ENCODE results near the gene NAPA. TPM values are rescaled to one million over a fixed set of nuclear protein-coding genes. Genes with fewer than 3 reads are reported as not detected.

NAPA gene
- polyA plus RNA-seq, 3 donors = 77.5 to 135 (median 111) TPM

DNA sequence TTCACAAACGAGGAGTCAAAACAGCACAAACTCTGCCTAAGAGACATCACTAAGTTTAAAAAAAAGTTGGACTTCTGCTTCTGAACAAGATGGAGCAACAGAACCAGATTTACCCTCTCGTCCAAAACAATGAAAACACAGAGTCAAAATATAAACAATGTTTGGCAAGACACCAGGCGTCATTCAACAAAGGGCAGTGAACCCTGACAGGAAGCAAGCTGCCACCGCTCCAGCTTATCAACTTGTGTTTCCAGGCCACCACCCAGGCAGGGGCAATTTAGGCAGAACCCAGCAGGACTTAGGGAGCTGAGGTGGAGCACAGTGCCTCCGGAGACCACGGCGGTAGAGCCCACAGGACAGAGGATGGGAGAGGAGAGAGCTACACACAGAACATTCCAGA lies 8.6 kb upstream of the NAPA start:
- no peak overlapping the region for H2AFZ ChIP-seq (ENCODE audit: insufficient read depth, low read depth, low read length, poor library complexity, severe bottlenecking)
- H3K9me3 Mint-ChIP-seq = peaks cover 0 to 1% (median 0%) of the 10 kb centered on the region in 7 donors
- H3K9ac ChIP-seq (ENCODE audit: insufficient read depth, low read length, poor library complexity, severe bottlenecking) = peak overlapping the region; percentile 15
- no peaks in the 10 kb centered on the region for H3K79me2 ChIP-seq (ENCODE audit: insufficient read depth, low read length)
- TF ChIP-seq CTCF (IDR thresholded peaks at IDR 0.05) = no peak
- no peak overlapping the region for H3K4me3 ChIP-seq (replicated peaks in 1 of 3; ENCODE audit: low read depth in 2 of 3, low read length in 3 of 3)
- no peak for DNase-seq
- no peaks in the 10 kb centered on the region for H4K20me1 ChIP-seq (ENCODE audit: insufficient read depth, low read length)
- H3K27ac Mint-ChIP-seq = peak overlapping the region in 1 of 7 donors; percentile 37
- peaks cover 24 to 43% (median 36%) of the 10 kb centered on the region in 3 donors for H3K27me3 Mint-ChIP-seq (ENCODE audit: low read depth in 3 of 3)
- 44% methylated on average over 3 of the region's 7 CpGs for WGBS (ENCODE audit: insufficient coverage)
- H3K4me2 ChIP-seq (replicated peaks; ENCODE audit: extremely low read depth, low read length, poor library complexity, severe bottlenecking) = no peak overlapping the region
- H3K36me3 ChIP-seq (replicated peaks in 1 of 2; ENCODE audit: control insufficient read depth in 1 of 2, insufficient read depth in 2 of 2, low read length in 2 of 2) = no peaks in the 10 kb centered on the region
- peaks cover 8% of the 10 kb centered on the region for H3K4me1 Mint-ChIP-seq
- no peak overlapping the region for H3K4me3 Mint-ChIP-seq
- no peaks in the 10 kb centered on the region for H3K9me3 ChIP-seq (replicated peaks in 1 of 2; ENCODE audit: control insufficient read depth in 1 of 2, insufficient read depth in 1 of 2, low read length in 2 of 2)
- H3K4me1 ChIP-seq (ENCODE audit: control insufficient read depth in 1 of 2, insufficient read depth in 2 of 2, low read length in 2 of 2) = peaks cover 4 to 5% of the 10 kb centered on the region in 2 donors
- H3K27ac ChIP-seq (ENCODE audit: low read depth in 1 of 2, low read length in 2 of 2) = no peak overlapping the region
- H3K36me3 Mint-ChIP-seq = no peaks in the 10 kb centered on the region
- H3K27me3 ChIP-seq (ENCODE audit: control insufficient read depth in 2 of 2, insufficient read depth in 2 of 2, low read length in 2 of 2) = peaks cover 0 to 16% of the 10 kb centered on the region in 2 donors
- intact Hi-C loops (cut with micrococcal nuclease) = no loop called here

GRCh38 chr19:47521473-47522180 lies 6.8 kb upstream of the NAPA start:
- peak overlapping the region in 1 of 7 donors; percentile 54 for H3K27ac Mint-ChIP-seq
- intact Hi-C loops (cut with micrococcal nuclease) = no loop called here
- peak overlapping the region in 1 of 2 donors; percentile 21 for H3K4me3 Mint-ChIP-seq

More at GRCh38 chr19:47521473-47522180, 6.8 kb upstream of the NAPA start:
- TF ChIP-seq CTCF (IDR thresholded peaks at IDR 0.05) = no peak
- Histone ChIP-seq H3K4me3 (replicated peaks in 1 of 3; ENCODE audit: low read depth in 2 of 3, low read length in 3 of 3) (no peak overlapping the region), H3K9me3 (replicated peaks in 1 of 2; ENCODE audit: control insufficient read depth in 1 of 2, insufficient read depth in 1 of 2, low read length in 2 of 2) (no peaks in the 10 kb centered on the region), H3K27ac (ENCODE audit: low read depth in 1 of 2, low read length in 2 of 2) (no peak overlapping the region), H2AFZ (ENCODE audit: insufficient read depth, low read depth, low read length, poor library complexity, severe bottlenecking) (peak overlapping the region; percentile 59), H3K4me2 (replicated peaks; ENCODE audit: extremely low read depth, low read length, poor library complexity, severe bottlenecking) (no peak overlapping the region), H4K20me1 (ENCODE audit: insufficient read depth, low read length) (no peaks in the 10 kb centered on the region), H3K36me3 (replicated peaks in 1 of 2; ENCODE audit: control insufficient read depth in 1 of 2, insufficient read depth in 2 of 2, low read length in 2 of 2) (no peaks in the 10 kb centered on the region), H3K9ac (ENCODE audit: insufficient read depth, low read length, poor library complexity, severe bottlenecking) (peak overlapping the region; percentile 12), H3K4me1 (ENCODE audit: control insufficient read depth in 1 of 2, insufficient read depth in 2 of 2, low read length in 2 of 2) (peaks cover 4 to 5% of the 10 kb centered on the region in 2 donors), H3K79me2 (ENCODE audit: insufficient read depth, low read length) (no peaks in the 10 kb centered on the region), H3K27me3 (ENCODE audit: control insufficient read depth in 2 of 2, insufficient read depth in 2 of 2, low read length in 2 of 2) (peaks cover 0 to 16% of the 10 kb centered on the region in 2 donors)
- H3K9me3 Mint-ChIP-seq = peaks cover 0 to 1% (median 0%) of the 10 kb centered on the region in 7 donors
- 40% methylated on average over 16 of the region's 20 CpGs for WGBS (ENCODE audit: insufficient coverage)
- no peaks in the 10 kb centered on the region for H3K36me3 Mint-ChIP-seq
- DNase-seq = no peak
- H3K27me3 Mint-ChIP-seq (ENCODE audit: low read depth in 3 of 3) = peaks cover 24 to 42% (median 30%) of the 10 kb centered on the region in 3 donors
- peaks cover 8% of the 10 kb centered on the region for H3K4me1 Mint-ChIP-seq

Data from CD14-positive monocyte (primary cell).